Fibroblast of gingiva (primary cell): ENCODE results near the gene NGFR.
"Not testable (repeated sequence)": the region's sequence is repeated elsewhere in the genome, so short reads cannot be mapped to it uniquely, and the experiment has no call there.

Experiments used
- DNase-seq: peaks from one replicate; pipeline ENCODE4 v3.0.0-alpha.2; 2011; ENCODE audit warnings: low read depth

The NGFR gene

GRCh38 chr17:49496867-49497147, 1.7 kb downstream of the NGFR start:
- DNase-seq = no peak

- DNase-seq = no peak
These were observed 2.3 kb downstream of the NGFR start for GRCh38 chr17:49497148-49498028.

- DNase-seq = no peak
These were observed 3.0 kb downstream of the NGFR start for GRCh38 chr17:49498029-49498615.

GRCh38 chr17:49501496-49501895, 6.4 kb downstream of the NGFR start:
- no peak for DNase-seq

GRCh38 chr17:49502254-49502653, 7.2 kb downstream of the NGFR start:
- no peak for DNase-seq

GRCh38 chr17:49502680-49503079, 7.6 kb downstream of the NGFR start:
- not testable (repeated sequence) for DNase-seq

- no peak for DNase-seq
These were observed 9.3 kb downstream of the NGFR start for GRCh38 chr17:49504369-49504768.

- no peak for DNase-seq
These were observed 10.8 kb downstream of the NGFR start for GRCh38 chr17:49505854-49506253.

- no peak for DNase-seq
These were observed 11.2 kb downstream of the NGFR start for GRCh38 chr17:49506282-49506681.

- no peak for DNase-seq
These were observed 13.2 kb downstream of the NGFR start for GRCh38 chr17:49508061-49508865.

GRCh38 chr17:49508866-49509587, 13.9 kb downstream of the NGFR start:
- DNase-seq = no peak

- no peak for DNase-seq
These were observed 14.5 kb downstream of the NGFR start for GRCh38 chr17:49509588-49509917.

GRCh38 chr17:49510059-49510719, 15.1 kb downstream of the NGFR start:
- DNase-seq = no peak

GRCh38 chr17:49510720-49511110, 15.6 kb downstream of the NGFR start:
- DNase-seq = no peak

- DNase-seq = no peak
These were observed 16.7 kb downstream of the NGFR start for GRCh38 chr17:49511810-49512209.

GRCh38 chr17:49512296-49513043, 17.4 kb downstream of the NGFR start:
- DNase-seq = no peak

- DNase-seq = no peak
These were observed 17.9 kb downstream of the NGFR start for GRCh38 chr17:49513044-49513395.

GRCh38 chr17:49513641-49514040, 18.5 kb downstream of the NGFR start:
- DNase-seq = no peak

- no peak for DNase-seq
These were observed 19.1 kb downstream of the NGFR start for GRCh38 chr17:49514071-49514721.

GRCh38 chr17:49515196-49515770, 20.2 kb downstream of the NGFR start:
- DNase-seq = peak; percentile 100
